SKM-1 (cell line): ENCODE data around the gene STEAP1B.
"Not testable (repeated sequence)": the region's sequence is repeated elsewhere in the genome, so short reads cannot be mapped to it uniquely, and the experiment has no call there.

Experiments
- DNase-seq: peaks from one replicate; lab custom pipeline; 2025; ENCODE audit not compliant: unreplicated experiment; lab: John Stamatoyannopoulos, UW

Gene STEAP1B

GRCh38 chr7:22457471-22457870 is 42.5 kb downstream of the STEAP1B start:
- DNase-seq = no peak

GRCh38 chr7:22454446-22454845 is 45.5 kb downstream of the STEAP1B start:
- no peak for DNase-seq

GRCh38 chr7:22452960-22453558 is 46.9 kb downstream of the STEAP1B start:
- no peak for DNase-seq

DNA sequence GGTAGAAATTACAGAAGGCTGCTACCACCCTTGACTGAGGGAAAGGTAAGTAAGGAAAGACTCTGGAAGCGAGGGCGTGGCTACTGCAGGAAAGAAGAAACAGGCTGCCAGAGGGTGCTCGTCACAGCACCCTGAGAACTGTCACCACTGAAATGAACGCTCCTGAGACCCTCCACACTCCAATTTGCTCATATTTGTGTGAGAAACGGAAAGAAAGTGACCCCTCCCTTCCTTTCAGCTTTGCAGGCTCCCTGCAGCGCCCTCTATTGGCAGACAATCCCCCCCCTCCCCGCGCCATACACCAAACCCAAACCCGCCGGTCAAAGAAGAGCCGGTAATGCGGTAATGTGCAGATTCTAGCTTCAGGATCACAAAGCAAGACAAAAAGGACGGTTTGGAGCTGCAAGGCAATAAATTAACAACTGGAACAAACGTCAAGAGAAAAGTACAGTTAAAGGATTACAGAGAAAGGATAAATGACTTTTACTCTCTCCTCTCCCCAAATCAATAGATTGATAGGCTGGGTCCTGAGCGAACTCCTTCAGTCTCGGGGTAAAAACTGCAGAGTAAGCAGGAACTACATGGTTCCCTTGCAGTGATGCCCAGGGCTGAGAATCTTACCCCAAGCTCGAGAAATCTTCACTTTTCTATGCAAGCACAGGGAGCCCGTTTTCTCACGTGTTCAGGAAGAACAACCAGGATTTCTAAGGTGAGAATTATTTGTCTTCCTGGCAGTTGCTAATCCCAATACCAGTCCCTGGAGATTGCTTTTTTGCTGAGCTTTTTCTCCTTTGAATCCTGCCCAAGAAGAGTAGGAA is 47.6 kb downstream of the STEAP1B start:
- no peak for DNase-seq

GRCh38 chr7:22450013-22450412 is 50.0 kb downstream of the STEAP1B start:
- DNase-seq = not testable (repeated sequence)

GRCh38 chr7:22447762-22448161 is 52.2 kb downstream of the STEAP1B start:
- no peak for DNase-seq

DNA sequence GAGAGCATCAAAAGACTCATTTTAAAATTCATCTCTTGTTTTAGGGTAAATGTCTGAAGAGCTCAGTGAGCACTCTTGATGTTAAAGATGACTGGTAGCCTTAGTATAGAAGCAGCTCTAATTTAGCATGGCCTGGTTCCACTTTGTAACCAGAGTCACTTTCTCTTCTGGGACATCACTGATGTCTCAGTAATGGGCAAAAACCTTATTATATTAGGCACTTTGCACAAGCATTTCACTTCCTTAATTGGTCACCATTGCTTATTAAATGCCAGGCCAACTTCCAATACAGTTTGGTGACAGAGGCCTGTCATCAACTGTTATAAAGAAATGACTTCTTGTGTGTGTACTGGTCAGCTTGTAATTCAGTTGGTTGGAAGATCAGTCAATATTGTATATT is 53.0 kb downstream of the STEAP1B start:
- no peak for DNase-seq

DNA sequence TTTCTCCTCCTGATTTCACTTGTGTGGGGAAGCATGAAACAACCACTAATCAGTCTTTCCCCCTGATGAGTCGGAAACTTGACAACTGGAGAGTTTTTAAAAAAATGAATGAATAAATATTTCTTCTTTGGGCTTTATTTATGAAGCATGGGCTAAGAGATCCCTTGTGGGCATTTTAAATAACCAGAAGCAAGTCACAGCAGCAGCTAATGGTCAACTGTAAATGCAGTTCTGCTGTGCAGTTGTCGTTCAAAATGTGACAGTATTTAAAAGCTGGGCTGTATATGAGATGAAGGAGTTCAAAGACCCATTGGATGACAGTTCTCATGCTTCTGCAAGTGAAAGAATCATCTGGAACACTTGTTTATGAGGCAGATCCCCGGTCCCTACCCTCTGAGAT is 54.1 kb downstream of the STEAP1B start:
- DNase-seq = no peak

- DNase-seq = no peak
These were observed 54.7 kb downstream of the STEAP1B start for GRCh38 chr7:22445140-22445743.

DNA sequence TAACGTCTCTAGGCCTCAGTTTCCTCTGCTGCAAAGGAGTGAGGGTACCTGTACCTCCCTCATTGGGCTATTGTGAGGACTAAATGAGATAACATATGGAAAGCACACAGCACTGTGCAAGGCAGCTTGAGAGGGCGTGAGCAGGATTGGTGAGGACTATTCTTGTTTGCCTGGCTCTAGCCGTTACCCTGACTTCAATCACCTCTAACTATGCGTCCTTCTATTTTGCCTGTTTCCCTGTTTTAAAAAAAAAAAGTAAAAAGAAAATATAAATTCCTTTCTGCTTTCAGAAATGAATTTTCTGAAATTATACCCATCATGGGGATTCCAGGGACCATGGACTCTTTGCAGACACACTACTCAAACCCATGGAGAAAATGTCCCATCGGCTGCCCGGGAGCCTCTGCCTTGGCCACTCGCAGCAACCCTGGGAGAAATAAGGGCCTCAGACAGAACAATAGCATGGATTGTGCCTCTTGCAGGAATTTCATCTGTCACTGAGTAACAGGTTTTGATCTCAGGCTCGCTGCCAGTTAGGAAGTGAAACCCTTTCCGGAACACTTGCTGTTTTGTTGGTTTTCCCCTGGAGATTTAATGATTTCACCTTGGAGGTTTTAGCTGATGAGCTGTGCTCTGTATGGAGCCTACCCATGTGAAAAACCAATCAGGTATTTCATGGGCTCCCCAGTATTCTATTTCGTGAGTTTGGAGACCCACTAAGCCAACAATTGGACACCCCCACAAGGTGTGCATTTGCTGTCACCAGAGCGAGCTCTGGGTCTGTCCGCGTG is 55.6 kb downstream of the STEAP1B start:
- DNase-seq = no peak

GRCh38 chr7:22443370-22444180 is 56.4 kb downstream of the STEAP1B start:
- DNase-seq = no peak

- no peak for DNase-seq
These were observed 57.1 kb downstream of the STEAP1B start for GRCh38 chr7:22442882-22443369.

GRCh38 chr7:22442187-22442881 is 57.7 kb downstream of the STEAP1B start:
- no peak for DNase-seq

DNA sequence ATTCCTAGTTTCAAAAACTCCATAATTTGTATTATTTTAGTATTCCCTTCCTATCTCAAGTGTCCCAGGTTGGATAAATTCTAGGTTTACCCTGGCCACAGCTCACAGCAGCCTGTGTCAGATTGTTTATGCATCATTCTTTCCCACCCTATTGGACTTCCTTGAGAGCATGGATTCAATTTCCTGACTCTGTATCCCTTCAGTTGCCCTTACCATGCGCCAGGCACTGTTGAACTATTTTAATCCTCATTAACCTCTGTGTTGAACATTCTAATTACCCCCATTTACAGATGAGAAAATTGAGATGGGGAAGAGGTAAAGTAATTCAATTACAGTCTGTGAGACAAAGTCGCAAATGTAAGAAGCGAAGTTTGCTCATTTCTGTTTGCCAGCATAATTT is 58.8 kb downstream of the STEAP1B start:
- no peak for DNase-seq

DNA sequence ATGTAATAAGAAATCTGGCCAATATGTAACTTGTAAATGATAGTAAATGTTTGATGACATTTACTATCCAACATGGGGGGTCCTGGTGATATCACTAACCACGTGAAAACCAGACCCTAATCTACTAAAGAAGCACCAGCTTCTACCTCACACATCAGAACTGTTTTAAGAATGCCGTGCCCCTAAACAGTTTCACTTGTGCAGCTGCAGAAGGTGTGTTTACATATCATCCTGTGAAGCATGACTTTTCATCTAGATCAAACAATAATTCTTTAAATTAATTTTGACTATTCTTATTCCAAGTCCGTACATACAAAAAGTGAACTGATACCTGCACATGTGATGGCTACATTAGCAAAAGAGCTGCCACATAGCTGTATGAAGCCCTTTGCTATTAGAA is 61.0 kb downstream of the STEAP1B start:
- no peak for DNase-seq

- not testable (repeated sequence) for DNase-seq
These were observed 63.4 kb downstream of the STEAP1B start for GRCh38 chr7:22436552-22436951.

GRCh38 chr7:22435720-22436119 is 64.3 kb downstream of the STEAP1B start:
- no peak for DNase-seq

DNA sequence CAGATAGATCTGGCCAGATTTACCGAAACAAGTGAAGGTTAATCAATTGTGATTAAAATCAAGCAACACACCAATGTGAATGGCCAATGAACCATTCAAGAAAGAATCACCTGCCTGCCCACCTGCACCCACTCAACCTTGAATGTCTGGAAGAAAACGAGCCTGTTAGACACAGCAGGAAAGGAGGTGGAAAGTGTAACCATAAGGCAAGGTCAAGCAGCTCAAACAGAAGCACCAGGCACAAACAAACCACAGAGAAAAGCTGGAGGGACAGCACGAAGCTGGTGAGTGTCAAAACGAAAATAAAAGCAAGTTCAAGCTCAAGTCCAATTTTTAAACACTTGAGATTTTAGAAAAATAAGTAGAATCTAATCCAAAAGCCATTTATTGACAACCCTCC is 64.9 kb downstream of the STEAP1B start:
- DNase-seq = no peak

GRCh38 chr7:22433710-22434460 is 66.1 kb downstream of the STEAP1B start:
- DNase-seq = no peak
